ENCODE measurements around the gene NSMCE1.

GRCh38 chr16:27291722-27292240, 23.2 kb upstream of the NSMCE1 start:
- no peak for TF ChIP-seq CTCF (IDR thresholded peaks at IDR 0.05)
- TF ChIP-seq EP300 (IDR thresholded peaks at IDR 0.05; ENCODE audit: low read depth), result no peak
- TF ChIP-seq POLR2A (IDR thresholded peaks at IDR 0.05), result no peak

Data from transverse colon (tissue), 3 donors.